HT1080 (cell line): ENCODE results near the gene FOXO1. TPM values are rescaled to one million over a fixed set of nuclear protein-coding genes. Genes with fewer than 3 reads are reported as not detected.

Experiments
- DNase-seq: peaks from one replicate; pipeline ENCODE4 v3.0.0-alpha.2; 2015; ENCODE audit warnings: low read depth
- total RNA-seq: library from RNA; depleted of rRNA; stranded (reverse); fragments of >200 nt; shearing (Covaris generic); gene quantifications from 2 replicates; pipeline ENCODE4 v1.2.3, GENCODE V29; 2014

FOXO1 gene
- total RNA-seq, 1 experiment from 2014 or later: 2.0 TPM

- no peak for DNase-seq
These were observed 85.2 kb downstream of the FOXO1 start for GRCh38 chr13:40581277-40581579.

DNA sequence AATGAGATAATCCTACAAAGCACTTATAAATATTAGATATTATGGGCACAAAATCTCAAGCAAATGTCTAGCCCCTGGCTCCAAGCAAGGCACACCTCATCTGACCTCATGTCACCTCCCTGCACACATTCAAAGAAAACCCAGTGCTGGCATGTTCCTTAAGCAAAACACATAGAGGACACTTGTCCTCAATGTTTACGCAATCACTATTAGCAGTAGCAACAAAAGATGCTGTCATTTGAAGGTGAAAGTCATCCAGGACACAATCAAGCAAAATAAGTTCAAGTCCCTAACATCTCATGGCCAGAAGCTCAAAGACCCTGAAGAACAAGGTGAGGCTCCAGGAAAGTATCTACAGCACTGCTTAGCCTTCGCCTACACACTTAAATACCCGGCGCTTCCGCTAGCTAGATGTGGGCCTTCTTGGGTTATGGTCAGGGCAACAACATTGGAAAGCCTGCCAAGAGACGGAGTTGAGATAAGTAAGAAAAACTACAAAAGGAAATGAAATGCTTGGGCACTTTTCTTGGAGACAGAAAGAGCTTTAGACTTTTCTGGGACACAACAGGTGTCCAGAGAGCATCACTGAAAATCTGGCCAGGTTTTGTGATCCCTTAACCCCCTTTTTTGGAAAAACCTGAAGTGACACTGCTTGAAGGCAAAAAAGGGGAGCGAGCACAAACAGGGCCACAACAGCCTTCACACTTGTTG, 85.7 kb downstream of the FOXO1 start:
- DNase-seq: no peak

GRCh38 chr13:40579535-40579934, 86.9 kb downstream of the FOXO1 start:
- DNase-seq: no peak

DNA sequence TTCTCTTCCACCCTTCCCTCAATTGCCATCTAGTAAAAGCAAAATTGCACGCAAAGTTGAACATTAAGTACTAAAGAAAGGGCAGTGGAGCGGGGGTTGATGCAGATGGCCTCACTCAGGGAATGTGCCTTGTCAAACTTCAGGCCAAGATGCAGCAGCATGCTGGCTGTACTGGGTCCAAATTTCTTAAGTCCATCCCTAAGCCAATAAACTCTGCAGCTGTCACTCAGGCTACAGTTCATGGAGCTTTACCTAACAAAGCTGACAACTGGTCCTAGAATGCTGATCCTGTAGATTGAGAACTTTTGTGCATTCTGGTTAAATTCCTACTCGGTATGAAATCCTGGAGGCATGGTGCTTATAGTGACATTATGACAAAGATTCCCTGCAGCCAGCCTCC, 88.4 kb downstream of the FOXO1 start:
- DNase-seq: no peak

GRCh38 chr13:40576369-40576768, 90.1 kb downstream of the FOXO1 start:
- no peak for DNase-seq

DNA sequence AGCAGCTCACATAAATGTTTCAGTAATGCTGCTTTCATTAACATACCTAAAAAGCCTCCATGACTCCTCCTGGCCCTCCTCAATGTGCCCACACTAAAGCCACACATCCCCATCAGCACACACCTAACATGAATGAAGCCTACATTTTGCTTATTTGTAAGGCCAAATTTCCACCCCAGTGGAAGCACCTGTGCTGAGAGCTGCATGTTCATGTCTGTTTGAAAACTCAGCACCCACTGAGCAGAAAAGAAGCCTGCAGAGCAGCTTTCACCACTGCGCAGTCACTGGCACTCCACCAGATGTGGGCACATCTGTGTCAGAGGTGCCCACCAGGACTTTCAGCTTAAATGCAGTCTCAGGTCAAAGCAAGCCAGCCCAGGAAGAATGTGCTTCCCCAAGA, 93.5 kb downstream of the FOXO1 start:
- DNase-seq: no peak

DNA sequence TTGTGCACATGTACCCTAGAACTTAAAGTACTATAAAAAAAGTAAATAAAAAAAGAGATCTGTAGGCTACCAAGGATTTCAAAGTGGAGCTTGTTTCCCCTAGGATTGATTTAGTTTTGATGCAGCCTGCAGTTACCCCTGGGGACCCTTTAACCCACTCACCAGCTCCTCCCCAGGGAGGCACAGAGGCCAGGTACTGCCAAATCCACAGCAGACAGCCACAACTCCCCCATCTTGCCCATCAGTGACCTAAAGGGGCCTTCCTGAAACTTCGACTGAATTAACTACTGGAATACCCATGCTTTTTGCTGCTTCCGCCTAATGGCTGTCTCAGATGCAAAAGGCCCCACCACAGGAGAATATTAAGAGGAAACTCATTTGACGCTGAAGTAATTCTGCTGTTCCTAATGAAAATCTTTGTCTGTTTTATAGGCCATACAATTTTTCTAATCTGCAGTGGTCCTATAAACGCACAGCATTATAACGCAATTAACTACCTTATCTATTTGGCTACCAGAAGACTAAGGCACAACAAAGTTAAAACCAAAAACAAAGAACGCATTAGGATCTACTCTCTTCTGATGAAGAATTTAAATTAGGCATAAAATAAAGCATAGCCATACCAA, 95.0 kb downstream of the FOXO1 start:
- no peak for DNase-seq

GRCh38 chr13:40570930-40571329, 95.5 kb downstream of the FOXO1 start:
- no peak for DNase-seq

- DNase-seq: no peak
These were observed 97.5 kb downstream of the FOXO1 start for GRCh38 chr13:40569024-40569350.

DNA sequence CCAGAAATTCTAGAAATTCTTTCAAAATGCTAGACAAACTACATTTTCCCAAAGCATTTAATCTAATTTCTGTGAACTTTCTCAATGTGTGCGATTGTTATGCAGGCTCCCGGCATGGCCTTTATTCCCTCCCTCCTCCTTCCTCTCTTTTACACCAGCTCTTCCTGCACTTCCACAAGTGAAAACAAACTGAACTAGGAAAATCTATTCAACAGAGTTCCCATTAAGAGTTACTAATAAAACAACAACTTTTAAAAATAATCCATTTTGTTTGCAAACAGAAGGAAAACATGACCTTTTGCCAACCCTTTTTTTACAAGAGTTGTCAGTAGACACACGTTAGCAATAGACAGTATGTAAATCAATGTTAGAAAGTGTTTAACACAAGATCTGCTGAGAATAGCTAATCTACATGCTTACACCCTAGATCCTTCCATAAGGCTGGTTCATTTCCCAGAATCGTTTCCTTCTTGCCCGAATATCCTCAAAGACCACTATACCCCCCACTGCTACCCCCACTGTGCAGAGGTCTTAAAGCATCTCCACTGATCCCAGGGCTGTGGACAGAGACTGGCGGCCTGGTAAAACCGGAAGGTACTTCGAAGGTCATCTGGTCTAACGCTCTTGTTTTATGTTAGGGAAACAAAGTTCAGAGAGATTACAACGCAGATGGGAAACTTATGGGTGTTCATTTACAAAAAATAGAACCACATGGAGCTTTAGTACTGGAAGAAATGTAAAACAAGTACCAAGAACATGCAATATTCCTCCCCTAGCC, 98.0 kb downstream of the FOXO1 start:
- no peak for DNase-seq

DNA sequence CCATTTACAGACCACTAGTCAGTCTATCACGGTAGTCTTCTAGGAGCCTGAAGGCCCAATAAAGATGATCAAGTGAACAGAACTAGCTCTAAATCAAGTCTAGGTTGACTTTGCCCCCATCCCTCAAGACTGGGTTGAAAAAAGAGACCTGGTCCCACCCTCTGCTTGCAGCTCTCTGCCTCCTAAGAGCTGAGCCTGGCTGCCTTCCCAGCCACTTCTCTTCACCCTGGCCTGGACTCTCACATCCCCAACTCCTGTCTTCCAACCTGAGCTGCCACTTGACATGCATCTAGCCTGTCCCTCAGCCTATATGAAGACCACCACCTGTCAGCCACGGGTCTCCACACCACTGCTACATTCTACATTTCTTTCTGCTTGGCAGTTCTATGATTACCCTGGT, 99.6 kb downstream of the FOXO1 start:
- DNase-seq: no peak

GRCh38 chr13:40565282-40566148, 100.9 kb downstream of the FOXO1 start:
- DNase-seq: peak; percentile 38

DNA sequence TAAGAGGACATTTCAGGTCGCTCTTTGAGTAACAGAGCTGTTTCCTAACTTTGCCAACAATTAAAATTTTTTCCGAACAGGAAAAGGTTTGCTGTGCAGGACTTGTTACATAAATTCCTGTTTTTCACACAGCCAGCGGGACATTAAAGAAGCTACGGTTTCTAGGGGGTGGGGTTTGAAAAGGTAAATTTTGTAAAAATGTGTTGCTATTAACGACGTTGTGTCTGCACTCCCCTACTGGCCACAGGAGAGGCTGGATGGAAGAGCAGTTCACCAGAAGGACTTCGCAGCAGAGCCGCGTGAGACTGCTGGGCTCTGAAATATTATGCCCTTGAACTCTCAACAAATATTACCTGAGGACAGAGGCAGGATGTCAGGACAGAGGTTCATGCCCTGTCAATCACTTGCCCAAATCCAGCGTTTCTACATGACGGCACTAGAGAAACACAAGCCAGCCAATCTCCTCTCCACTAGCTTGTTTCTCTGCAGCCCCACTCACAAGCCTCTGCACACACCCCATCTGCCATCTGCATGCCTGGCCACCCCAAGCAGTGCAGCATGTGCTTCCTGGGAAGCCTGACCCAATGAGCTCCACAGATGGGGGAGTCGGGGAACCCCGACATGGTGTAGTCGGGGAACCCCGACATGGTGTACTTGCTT, 102.0 kb downstream of the FOXO1 start:
- no peak for DNase-seq

DNA sequence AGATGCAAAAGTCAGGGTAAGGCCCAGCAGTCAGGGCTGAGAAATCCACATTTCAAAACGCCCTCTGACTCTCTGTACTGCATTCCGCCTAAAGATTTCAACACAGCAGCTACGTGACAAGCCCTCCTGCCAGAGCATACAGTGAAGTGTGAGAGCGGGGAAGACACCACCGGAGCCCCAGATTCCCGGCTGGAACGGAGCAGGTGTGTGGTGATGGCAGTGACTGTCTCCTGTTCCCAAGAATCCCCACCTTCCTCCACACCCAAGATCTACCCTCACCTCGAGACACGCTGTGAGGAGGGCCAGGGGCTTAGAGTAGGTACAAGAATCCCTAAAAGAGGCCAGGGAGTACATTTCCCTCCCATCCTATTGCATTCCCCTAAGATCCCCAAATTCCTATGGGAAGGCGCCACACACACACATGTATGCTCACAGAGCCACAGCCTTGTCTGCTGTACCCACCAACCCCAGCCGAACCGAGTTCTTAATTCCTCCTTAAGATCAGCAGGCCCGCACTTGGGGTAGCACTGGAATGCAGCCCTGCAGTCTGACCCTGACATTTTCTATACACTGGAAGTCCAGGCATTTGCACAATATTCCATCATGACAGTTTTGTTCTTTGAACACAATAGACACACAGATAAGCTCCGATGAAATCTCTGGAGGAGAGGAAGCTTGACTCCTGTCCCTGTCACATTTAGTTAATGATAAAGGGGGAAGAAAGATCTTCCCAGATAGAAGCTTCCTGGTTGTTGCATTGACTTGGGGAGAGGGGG, 102.9 kb downstream of the FOXO1 start:
- DNase-seq: no peak

DNA sequence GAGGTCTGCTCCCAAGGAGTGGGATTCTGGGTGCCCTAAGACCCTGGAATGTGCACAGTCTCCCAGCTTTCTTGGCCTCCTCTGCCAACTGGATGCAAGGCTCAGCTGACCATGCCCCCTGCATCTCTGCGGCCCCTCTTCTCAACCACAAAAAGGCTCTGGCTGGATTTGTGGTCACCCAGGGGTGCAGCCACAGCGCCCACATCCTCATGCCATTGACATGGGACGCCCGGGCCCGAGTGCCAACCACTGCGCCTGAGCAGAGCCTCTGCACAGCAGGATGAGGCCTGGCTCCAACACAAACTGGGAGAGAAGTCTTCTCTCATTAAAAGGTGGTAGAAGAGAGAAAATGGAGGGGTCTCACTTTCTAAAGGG, 103.5 kb downstream of the FOXO1 start:
- DNase-seq: peak; percentile 77

DNA sequence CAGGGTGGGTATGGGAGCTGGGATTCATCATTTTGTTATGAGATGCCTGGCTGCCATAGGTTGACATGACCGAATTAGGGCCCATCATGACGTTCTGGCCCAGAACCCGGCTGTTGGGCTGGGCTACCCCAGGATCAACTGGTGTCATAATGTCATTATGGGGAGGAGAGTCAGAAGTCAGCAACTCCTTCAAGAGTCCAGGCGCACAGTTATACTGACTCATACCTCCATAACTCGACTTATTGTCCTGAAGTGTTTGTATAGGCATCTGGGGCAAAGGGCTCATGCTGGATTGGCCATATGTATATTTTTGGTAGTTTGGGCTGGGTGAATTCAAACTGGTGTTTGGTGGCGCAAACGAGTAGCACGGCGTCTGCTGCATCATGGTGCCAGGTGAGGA, 106.5 kb downstream of the FOXO1 start:
- DNase-seq: no peak

- no peak for DNase-seq
These were observed 107.8 kb downstream of the FOXO1 start for GRCh38 chr13:40558656-40559055.

- no peak for DNase-seq
These were observed 110.0 kb downstream of the FOXO1 start for GRCh38 chr13:40556453-40556852.

GRCh38 chr13:40553356-40553755, 113.1 kb downstream of the FOXO1 start:
- DNase-seq: no peak

GRCh38 chr13:40552895-40553294, 113.5 kb downstream of the FOXO1 start:
- no peak for DNase-seq

- peak; percentile 28 for DNase-seq
These were observed 116.3 kb downstream of the FOXO1 start for GRCh38 chr13:40550130-40550529.
